Panc1 (cell line): ENCODE results near the gene PANK4. TPM values are rescaled to one million over a fixed set of nuclear protein-coding genes. Genes with fewer than 3 reads are reported as not detected.

Experiments
- ATAC-seq: fragments of 200-7000 bp; cut with Tn5 transposase; 2 replicates; pipeline ENCODE4 v1.9.1; 2020; ENCODE audit warnings: mild to moderate bottlenecking, moderate library complexity
- BruUV-seq: library from RNA; stranded (reverse); fragments of 400-500 nt; replicated peaks from 2 replicates; lab custom pipeline; 2021; lab: Mats Ljungman, UMichigan
- CTCF ChIA-PET: fragments of 300-600 bp; sonication (Branson Sonifier 250); formaldehyde crosslinking; loops from one replicate; lab custom pipeline; 2022; ENCODE audit warnings: antibody characterized with exemption; lab: Charles Lee
- POLR2A ChIA-PET: fragments of 300-600 bp; sonication (Branson Sonifier 250); formaldehyde crosslinking; loops from one replicate; lab custom pipeline; 2022; ENCODE audit warnings: antibody characterized with exemption; lab: Charles Lee
- DNase-seq: peaks from one replicate; pipeline ENCODE4 v3.0.0-alpha.2; 2010; ENCODE audit warnings: low read depth, low spot score
- H3K27ac ChIP-seq: 2 replicates; pipeline ENCODE4 v1.5.1; 2011; ENCODE audit warnings: mild to moderate bottlenecking, low read length, inconsistent platforms
- H3K27me3 ChIP-seq: fragments of 200-500 bp; sonication (Bioruptor generic); 2 replicates; pipeline ENCODE4 v1.6.0; 2014; ENCODE audit warnings: low read length, inconsistent platforms; ENCODE audit not compliant: control insufficient read depth, insufficient read depth
- H3K36me3 ChIP-seq: fragments of 200-500 bp; sonication (Bioruptor generic); 2 replicates; pipeline ENCODE4 v1.5.1; 2014; ENCODE audit warnings: inconsistent platforms, mild to moderate bottlenecking, low read length, moderate library complexity; ENCODE audit not compliant: control insufficient read depth, insufficient read depth
- H3K4me1 ChIP-seq: 2 replicates; pipeline ENCODE4 v1.5.1; 2011; ENCODE audit warnings: inconsistent platforms, mild to moderate bottlenecking, low read length, moderate library complexity; ENCODE audit not compliant: control insufficient read depth, insufficient read depth
- H3K4me3 ChIP-seq, 2 experiments: 2 replicates each; pipeline ENCODE4 v1.5.1; 2011 to 2012; ENCODE audit warnings: low read depth in 2 of 2, low read length in 2 of 2, mild to moderate bottlenecking in 2 of 2, inconsistent platforms in 1 of 2, moderate library complexity in 1 of 2
- H3K9me3 ChIP-seq: fragments of 200-500 bp; sonication (Bioruptor generic); 2 replicates; pipeline ENCODE4 v1.5.1; 2014; ENCODE audit warnings: low read depth, mild to moderate bottlenecking, inconsistent platforms, low read length, moderate library complexity; ENCODE audit not compliant: control insufficient read depth, insufficient read depth
- CTCF ChIP-seq: fragments of 450-650 bp; IDR thresholded peaks from 2 replicates; pipeline ENCODE4 v1.5.1; 2017; ENCODE audit warnings: mild to moderate bottlenecking
- POLR2AphosphoS5 ChIP-seq: IDR thresholded peaks from 2 replicates; pipeline ENCODE4 v1.6.1; 2012; ENCODE audit warnings: mild to moderate bottlenecking, low read depth, low read length, moderate library complexity
- REST ChIP-seq, 2 experiments: IDR thresholded peaks; 2 replicates each; pipeline ENCODE4 v1.6.1; 2011 to 2012; ENCODE audit warnings: low read depth in 2 of 2, control low read depth in 1 of 2, low read length in 1 of 2, mild to moderate bottlenecking in 1 of 2, moderate library complexity in 1 of 2; ENCODE audit not compliant: insufficient read depth in 1 of 2
- SIN3A ChIP-seq: IDR thresholded peaks from 2 replicates; pipeline ENCODE4 v1.6.1; 2012; ENCODE audit warnings: low read depth, mild to moderate bottlenecking, low read length, moderate library complexity, borderline replicate concordance; ENCODE audit not compliant: insufficient read depth
- TCF7L2 ChIP-seq: IDR thresholded peaks from 2 replicates; pipeline ENCODE4 v1.6.1; 2011; ENCODE audit warnings: mild to moderate bottlenecking, low read depth, low read length, inconsistent platforms
- in situ Hi-C: cut with HindIII; loops from 2 replicates; pipeline ENCODE4 v1.10.0; 2016; ENCODE audit warnings: low sequenced_read_pairs, low pct_unique_long_range_greater_than_20kb
- intact Hi-C: fragments of 100-400 bp; cut with micrococcal nuclease; formaldehyde crosslinking; loops from one replicate; pipeline ENCODE4 v1.10.0; 2022; ENCODE audit not compliant: unreplicated experiment
- total RNA-seq: library from RNA; stranded (reverse); gene quantifications from one replicate; pipeline ENCODE4 v1.2.1, GENCODE V29; 2021; ENCODE audit not compliant: unreplicated experiment

The PANK4 gene
- total RNA-seq, 1 experiment from 2014 or later = 35.9 TPM

- intact Hi-C loops = loop anchor here (10.0 kb wide), 1 partner anchor 57 kb away; the partner anchor contains the start of gene PEX10
- no peaks in the 10 kb centered on the region for H3K36me3 ChIP-seq
- CTCF ChIA-PET = no interaction called here
- no TSS peak for BruUV-seq
- in situ Hi-C loops = no loop called here
- POLR2A ChIA-PET = no interaction called here
- H3K27ac ChIP-seq = peak overlapping the region; percentile 71
- DNase-seq (no peak), ATAC-seq (no peak)
- H3K4me3 ChIP-seq = no peak overlapping the region
- TF ChIP-seq CTCF (no peak), TCF7L2 (no peak), SIN3A (no peak), REST (IDR thresholded peaks at IDR 0.05; ENCODE audit: insufficient read depth in 1 of 2, low read depth in 2 of 2, low read length in 1 of 2) (no peak), POLR2AphosphoS5 (no peak)
- no peaks in the 10 kb centered on the region for H3K27me3 ChIP-seq
- H3K9me3 ChIP-seq = no peaks in the 10 kb centered on the region
- peaks cover 92% of the 10 kb centered on the region for H3K4me1 ChIP-seq
Observed at GRCh38 chr1:2472109-2472508, 54.3 kb downstream of the PANK4 start.

DNA sequence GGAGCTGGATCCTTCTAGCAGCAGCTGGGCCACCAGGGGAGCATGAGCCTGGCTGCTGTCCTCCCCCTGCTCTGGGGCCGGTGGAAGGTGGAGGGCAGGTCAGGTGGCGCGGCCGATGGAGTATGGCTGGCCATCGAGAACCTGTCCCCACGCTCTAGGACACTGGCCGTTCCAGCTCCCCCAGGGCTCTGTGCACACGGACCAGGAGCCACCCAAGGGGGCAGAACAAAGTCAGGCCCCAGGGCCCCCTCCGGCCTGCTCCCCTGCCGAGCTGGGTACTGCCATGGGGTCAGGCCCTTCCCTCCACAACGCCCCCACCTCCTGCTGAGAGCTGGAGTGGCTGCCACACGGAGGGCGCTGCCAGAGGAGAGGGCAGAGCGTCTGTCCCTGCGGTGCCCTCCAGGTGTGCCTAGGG is 54.8 kb downstream of the PANK4 start:
- BruUV-seq = no TSS peak
- H3K9me3 ChIP-seq = no peaks in the 10 kb centered on the region
- POLR2A ChIA-PET = no interaction called here
- H3K27me3 ChIP-seq = no peaks in the 10 kb centered on the region
- no peaks in the 10 kb centered on the region for H3K36me3 ChIP-seq
- DNase-seq (no peak), ATAC-seq (no peak)
- peak overlapping the region; percentile 71 for H3K27ac ChIP-seq
- no peak overlapping the region for H3K4me3 ChIP-seq
- intact Hi-C loops = loop anchor here (10.0 kb wide), 1 partner anchor 57 kb away; the partner anchor contains the start of gene PEX10
- peaks cover 91% of the 10 kb centered on the region for H3K4me1 ChIP-seq
- no peak for TF ChIP-seq TCF7L2
- no peak for TF ChIP-seq SIN3A
- TF ChIP-seq POLR2AphosphoS5 = no peak
- TF ChIP-seq CTCF = no peak
- no peak for TF ChIP-seq REST (IDR thresholded peaks at IDR 0.05; ENCODE audit: insufficient read depth in 1 of 2, low read depth in 2 of 2, low read length in 1 of 2)
- in situ Hi-C loops = no loop called here
- CTCF ChIA-PET = interaction anchor here (0.7 kb wide), 1 partner anchor 73 kb away, joined by 4 read pairs; no protein-coding TSS in a partner anchor
